Erythroblast (primary cell): ENCODE measurements around the gene ANO1.

Experiments used
- GATA1 ChIP-seq: IDR thresholded peaks from 2 replicates; pipeline ENCODE4 v1.6.1; 2011; ENCODE audit warnings: low read depth, mild to moderate bottlenecking, control low read depth, low read length, moderate library complexity
- POLR2A ChIP-seq: IDR thresholded peaks from 2 replicates; pipeline ENCODE4 v1.6.1; 2011; ENCODE audit warnings: mild to moderate bottlenecking, low read length

DNA sequence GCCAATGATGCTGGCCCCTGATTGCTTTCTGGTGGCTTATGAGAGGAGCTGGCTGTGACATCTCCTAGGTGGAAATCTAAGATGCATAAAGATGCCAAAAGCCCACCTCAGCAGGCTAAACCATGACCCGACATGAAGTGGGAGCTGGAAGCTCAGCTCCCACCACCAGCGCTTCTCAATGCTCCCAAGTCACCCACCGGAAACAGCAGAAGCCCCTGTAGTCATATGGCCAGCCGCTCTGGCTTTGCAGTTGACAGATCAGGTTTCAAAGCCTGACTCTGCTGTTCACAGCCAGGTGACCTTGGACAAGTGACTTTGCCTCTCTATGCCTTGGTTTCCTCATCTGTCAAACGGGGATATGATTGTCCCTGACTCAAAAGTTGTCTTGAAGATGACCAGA is 29.1 kb upstream of the ANO1 start:
- TF ChIP-seq POLR2A (no peak), GATA1 (no peak)
